COLO668 (cell line): ENCODE data around the gene AOC3.
A peak's percentile ranks its signal among the peaks of the same experiment; 100 is the strongest.

Experiments
- DNase-seq: peaks from one replicate; lab custom pipeline; 2025; ENCODE audit not compliant: unreplicated experiment; lab: John Stamatoyannopoulos, UW

AOC3 gene

DNA sequence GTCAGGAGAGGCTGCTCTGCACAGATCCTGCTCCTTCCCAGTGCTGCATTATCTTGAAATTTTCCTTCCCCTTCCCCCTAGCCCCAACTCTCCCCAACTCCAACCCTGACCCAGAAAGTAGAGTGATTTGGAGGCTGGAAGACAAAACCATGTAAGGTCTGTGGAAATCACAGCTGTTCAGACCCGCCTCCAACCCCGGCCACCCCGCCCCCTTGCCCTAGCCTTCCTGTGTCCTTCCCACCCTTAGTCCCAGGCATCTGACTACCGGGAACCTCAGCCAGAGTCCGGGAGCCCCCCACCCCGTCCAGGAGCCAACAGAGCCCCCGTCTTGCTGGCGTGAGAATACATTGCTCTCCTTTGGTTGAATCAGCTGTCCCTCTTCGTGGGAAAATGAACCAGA is at the start of gene AOC3:
TSS of gene AOC3 (plus strand) at position 246 of the 400 bp plus-strand sequence. CDS start at position 391, 145 bp downstream.
- DNase-seq = no peak

DNA sequence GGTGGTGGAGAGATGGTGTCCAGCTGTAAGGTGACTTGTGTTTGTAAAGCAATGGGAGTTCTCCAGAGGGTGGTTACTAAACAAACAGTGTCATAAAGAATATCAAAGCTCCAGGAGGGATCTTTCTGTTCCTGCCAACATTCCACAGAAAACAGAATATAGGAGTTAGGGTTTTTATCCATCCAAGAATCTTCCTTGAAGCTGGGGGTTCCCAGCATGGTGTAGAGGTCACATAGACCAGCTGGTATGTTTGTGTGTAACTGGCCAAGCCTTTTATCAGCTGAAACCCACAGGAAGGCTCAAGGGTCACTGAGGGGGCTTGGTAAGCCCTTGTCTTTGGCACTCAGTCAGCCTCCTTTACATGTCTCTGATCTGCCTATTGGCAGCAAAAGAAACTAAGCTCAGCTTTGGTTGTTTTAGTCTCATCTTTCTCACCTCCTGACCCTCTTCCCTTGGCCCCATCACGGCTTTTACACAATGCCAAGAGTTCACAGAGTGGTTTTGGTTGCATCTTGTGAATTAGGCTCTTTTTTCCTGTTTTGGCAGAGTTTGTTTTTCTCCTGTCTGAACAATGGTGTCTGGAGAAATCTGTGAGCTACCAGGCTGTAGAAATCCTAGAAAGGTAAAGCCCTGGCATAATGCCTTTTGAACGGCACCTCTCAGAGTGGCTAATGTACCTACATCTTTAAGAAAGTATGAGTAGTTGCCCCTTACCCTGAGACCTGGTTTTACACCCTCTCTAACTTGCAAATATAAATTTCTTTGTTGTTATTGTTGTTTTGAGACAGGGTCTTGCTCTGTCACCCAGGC is 47.7 kb upstream of the AOC3 start:
- no peak for DNase-seq

GRCh38 chr17:42804918-42805367 is 46.1 kb upstream of the AOC3 start:
- DNase-seq = peak; percentile 32

DNA sequence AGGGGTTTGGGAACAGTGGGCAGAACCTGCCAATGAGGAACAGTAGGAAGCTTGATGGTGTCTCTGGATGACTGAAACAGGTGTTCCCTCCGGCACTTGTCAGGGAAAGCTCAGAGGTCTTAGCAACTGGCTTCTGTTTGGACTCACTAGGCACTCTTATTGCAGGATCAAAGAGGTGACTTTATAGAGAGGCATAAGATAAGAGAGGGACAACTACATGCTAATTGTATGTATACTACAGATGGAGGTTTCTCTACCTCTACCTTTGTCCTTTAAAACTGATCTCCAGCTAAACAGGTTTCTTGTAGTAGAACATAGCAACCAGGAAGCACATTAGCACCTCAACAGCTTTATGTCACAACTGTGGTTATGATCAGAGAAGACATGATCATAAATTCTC is 44.8 kb upstream of the AOC3 start:
- no peak for DNase-seq

DNA sequence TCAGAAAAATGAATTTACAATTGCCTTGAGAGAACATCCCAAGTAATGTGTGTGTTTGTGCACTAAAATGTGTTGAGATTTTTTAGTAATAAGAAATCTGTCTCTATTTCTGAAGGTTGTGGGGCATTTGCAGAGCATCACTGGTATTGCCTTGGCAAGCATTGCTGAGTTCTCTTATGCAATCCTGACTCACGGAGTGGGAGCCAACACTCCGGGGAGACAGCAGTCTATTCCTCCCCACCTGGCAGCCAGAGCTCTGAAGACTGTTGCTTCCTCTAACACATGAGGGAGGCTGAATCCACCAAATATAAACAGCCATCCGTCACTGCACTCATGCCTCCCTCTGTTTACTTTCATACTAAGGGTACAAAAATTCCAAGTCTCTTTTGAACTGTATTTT is 41.7 kb upstream of the AOC3 start:
- DNase-seq = no peak

GRCh38 chr17:42814633-42815399 is 36.2 kb upstream of the AOC3 start:
- DNase-seq = no peak

DNA sequence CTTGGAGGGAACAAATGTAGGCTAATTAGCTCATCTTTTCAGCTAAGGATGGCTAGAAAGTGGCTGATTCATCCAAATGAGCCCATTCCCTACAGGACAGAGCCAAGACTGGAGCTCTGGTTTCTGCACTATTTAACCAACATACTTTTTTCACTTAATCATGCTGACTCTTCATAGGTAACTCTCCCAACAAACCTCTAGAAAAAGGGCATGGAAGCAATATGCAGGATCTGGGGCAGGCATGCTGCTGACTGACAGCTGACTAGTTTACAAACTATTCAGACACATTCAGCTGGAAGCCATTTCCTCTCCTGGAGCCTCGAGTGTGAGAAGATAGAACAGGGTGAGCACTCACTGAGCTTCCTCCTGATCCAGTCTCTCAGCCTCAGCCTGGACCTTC is 33.1 kb upstream of the AOC3 start:
- DNase-seq = no peak

- DNase-seq = no peak
Observed at GRCh38 chr17:42818379-42818778, 32.6 kb upstream of the AOC3 start.

DNA sequence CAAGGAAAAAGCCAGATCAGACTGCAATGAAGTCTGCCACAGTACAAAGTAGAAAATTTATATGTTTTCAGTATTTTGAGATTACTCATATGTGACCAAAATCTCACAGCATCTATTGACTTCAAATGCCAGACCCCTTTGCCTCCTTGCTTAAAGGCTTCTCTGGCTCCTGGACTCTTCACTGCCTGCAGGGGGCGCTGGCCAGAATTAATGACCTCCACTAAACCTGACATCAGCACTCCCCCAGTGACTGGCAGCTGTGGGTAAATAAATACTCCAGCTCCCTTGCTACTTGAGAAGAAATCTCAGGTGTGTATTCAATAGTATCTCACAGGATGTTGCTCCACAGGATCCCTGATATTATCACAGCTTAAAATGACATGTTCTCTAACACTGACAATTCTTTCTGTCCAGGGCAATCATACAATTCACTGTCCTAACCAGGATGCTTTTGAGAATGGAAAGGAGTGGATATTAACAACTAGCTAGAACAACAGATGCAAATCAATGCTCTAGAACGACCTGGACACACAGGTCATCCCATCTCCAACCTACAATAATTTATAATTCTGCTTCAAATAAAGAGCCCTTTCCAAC is 31.0 kb upstream of the AOC3 start:
- DNase-seq = peak; percentile 68

DNA sequence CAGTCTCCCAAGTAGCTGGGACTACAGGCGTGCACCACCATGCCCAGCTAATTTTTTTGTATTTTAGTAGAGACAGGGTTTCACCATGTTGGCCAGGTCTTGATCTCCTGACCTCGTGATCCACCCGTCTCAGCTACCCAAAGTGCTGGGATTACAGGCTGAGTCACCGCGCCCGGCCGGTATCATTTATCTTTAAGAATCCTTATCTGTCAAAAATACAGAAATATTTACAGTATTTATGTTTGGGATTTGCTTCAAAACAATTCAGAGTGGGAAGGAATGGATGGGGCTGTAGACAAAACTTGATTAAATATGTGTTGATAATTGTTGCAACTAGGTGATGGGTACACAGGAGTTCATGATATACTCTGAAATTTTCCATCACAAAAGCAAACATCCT is 29.8 kb upstream of the AOC3 start:
- no peak for DNase-seq

DNA sequence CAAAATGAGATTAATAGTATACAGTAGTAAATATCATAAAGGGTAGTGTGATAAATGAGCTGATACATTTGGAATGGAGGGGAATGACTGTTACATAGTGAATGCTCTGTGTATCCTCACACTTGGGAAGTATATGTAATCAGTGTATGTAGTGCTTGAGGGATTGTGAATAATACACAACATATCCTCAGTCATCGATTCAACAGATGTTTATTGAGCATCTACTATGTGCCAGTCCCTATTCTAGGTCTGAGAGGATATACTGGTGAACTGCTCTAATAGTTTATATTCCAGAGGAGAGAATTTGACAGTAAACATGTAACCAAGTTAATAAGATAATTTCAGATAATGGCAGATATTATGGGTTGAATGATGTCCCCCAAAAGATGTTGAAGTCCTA is 23.5 kb upstream of the AOC3 start:
- DNase-seq = no peak

GRCh38 chr17:42830971-42831370 is 20.0 kb upstream of the AOC3 start:
- no peak for DNase-seq

DNA sequence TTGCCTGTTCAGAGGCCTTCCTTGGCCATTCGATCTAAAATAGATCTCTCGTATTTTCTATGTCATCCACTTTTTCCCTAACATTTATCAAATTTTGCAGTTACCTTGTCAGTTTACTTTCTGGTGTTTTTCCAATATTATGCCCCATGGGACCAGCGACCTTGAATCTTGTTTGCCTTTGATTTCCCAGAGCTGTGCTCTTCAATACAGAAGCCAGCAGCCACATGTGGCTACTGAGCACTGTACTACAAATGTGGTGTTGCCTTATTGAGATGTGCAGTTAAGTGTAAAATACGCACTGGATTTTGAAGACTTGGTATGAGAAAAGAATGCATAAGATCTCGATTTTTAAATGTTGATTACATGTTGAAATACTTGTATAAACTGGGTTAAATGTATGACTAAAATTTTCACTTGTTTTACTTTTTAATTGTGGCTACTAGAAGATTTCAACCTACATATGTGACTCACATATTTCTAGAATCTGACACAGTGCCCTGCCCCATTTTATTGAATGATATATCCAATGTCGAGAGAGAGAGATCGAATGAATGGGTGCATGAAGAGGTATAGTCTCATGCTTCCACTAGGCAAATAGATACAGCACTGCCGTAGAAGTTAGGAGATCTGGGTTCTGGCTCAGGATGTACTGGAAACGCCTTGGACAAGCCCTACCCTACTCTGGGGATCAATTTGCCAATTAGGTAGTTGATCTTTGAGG is 18.6 kb upstream of the AOC3 start:
- DNase-seq = no peak

GRCh38 chr17:42832934-42833766 is 17.8 kb upstream of the AOC3 start, which contains the start of gene PSME3:
Gene PSME3, plus strand, starts transcription at chr17:42833397. Its CDS starts 235 bp downstream, at chr17:42833632.
- peak; percentile 83 for DNase-seq

GRCh38 chr17:42833767-42834422 is 17.1 kb upstream of the AOC3 start:
- DNase-seq = no peak

GRCh38 chr17:42835732-42836131 is 15.3 kb upstream of the AOC3 start:
- DNase-seq = no peak

GRCh38 chr17:42841975-42842685 is 8.9 kb upstream of the AOC3 start:
- no peak for DNase-seq

- DNase-seq = peak; percentile 1
Observed at GRCh38 chr17:42843358-42843934, 7.6 kb upstream of the AOC3 start.

GRCh38 chr17:42844271-42844670 is 6.7 kb upstream of the AOC3 start, which contains the start of gene AOC2:
Gene AOC2, plus strand, starts transcription at chr17:42844580. Its CDS starts 47 bp downstream, at chr17:42844627.
- no peak for DNase-seq
